ENCODE measurements around the gene UXS1. TPM values are rescaled to one million over a fixed set of nuclear protein-coding genes. Genes with fewer than 3 reads are reported as not detected.
"Not testable (repeated sequence)": the region's sequence is repeated elsewhere in the genome, so short reads cannot be mapped to it uniquely, and the experiment has no call there.

Gene UXS1
- total RNA-seq, 4 donors from 2014 or later, result 8.0 to 46.9 (median 18.4) TPM

DNA sequence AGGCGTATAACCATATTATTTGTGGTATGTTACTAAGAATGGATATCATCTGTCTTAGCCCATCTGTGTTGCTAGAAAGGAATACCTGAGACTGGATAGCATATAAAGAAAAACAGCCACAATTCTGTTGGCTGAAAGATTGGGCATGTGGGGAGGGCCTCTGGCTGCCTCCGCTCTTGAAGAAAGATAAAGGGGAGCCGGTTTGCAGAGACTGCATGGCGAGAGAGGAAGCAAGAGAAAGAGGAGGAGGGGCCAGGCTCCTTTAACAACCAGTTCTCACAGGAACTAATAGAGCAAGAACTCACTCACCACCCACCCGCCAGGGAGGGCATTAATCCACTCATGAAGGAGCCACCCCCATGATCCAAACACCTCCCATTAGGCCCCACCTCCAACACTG is 29.2 kb upstream of the UXS1 start:
- ATAC-seq, result no peak
- no peaks in the 10 kb centered on the region for H3K4me1 ChIP-seq
- H3K27me3 ChIP-seq, result no peaks in the 10 kb centered on the region
- no peak overlapping the region for H3K27ac ChIP-seq
- no peak overlapping the region for H3K4me3 ChIP-seq
- in situ Hi-C loops (cut with MboI; ENCODE audit: low sequenced_read_pairs in 4 of 4) (no loop called here), intact Hi-C loops (cut with DNase I; ENCODE audit: low total_unique reads) (no loop called here)
- no peaks in the 10 kb centered on the region for H3K9me3 ChIP-seq
- DNase-seq, result no peak
- TF ChIP-seq, protein P1, sequence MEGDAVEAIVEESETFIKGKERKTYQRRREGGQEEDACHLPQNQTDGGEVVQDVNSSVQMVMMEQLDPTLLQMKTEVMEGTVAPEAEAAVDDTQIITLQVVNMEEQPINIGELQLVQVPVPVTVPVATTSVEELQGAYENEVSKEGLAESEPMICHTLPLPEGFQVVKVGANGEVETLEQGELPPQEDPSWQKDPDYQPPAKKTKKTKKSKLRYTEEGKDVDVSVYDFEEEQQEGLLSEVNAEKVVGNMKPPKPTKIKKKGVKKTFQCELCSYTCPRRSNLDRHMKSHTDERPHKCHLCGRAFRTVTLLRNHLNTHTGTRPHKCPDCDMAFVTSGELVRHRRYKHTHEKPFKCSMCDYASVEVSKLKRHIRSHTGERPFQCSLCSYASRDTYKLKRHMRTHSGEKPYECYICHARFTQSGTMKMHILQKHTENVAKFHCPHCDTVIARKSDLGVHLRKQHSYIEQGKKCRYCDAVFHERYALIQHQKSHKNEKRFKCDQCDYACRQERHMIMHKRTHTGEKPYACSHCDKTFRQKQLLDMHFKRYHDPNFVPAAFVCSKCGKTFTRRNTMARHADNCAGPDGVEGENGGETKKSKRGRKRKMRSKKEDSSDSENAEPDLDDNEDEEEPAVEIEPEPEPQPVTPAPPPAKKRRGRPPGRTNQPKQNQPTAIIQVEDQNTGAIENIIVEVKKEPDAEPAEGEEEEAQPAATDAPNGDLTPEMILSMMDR (IDR thresholded peaks at IDR 0.05 in 4 of 5, conservative IDR thresholded peaks at IDR 0.05 in 1 of 5), result no peak
- no peak for TF ChIP-seq POLR2A (IDR thresholded peaks at IDR 0.05)
- H3K36me3 ChIP-seq, result no peaks in the 10 kb centered on the region

DNA sequence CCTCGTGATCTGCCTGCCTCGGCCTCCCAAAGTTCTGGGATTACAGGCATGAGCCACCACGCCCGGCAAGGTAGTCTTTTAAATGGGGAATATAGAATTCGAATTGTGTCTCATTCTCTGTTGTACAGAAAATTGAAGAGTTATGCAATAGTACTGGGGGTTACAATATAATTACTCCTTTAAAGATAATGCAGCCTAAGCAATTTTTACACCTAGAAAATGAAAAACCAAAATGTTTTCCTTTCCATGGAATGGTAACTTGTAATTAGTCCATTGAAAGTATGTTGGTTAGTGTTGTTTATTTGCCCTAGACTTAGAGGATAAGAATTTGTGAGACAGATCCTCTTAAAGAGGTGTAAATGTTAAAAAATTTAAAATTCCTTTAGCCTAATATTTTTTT is 28.0 kb upstream of the UXS1 start:
- H3K4me1 ChIP-seq; H3K27ac ChIP-seq; in situ Hi-C loops (cut with MboI; ENCODE audit: low sequenced_read_pairs in 4 of 4); H3K27me3 ChIP-seq; H3K4me3 ChIP-seq; ATAC-seq; H3K36me3 ChIP-seq; H3K9me3 ChIP-seq; intact Hi-C loops (cut with DNase I; ENCODE audit: low total_unique reads); DNase-seq: not testable (repeated sequence)

DNA sequence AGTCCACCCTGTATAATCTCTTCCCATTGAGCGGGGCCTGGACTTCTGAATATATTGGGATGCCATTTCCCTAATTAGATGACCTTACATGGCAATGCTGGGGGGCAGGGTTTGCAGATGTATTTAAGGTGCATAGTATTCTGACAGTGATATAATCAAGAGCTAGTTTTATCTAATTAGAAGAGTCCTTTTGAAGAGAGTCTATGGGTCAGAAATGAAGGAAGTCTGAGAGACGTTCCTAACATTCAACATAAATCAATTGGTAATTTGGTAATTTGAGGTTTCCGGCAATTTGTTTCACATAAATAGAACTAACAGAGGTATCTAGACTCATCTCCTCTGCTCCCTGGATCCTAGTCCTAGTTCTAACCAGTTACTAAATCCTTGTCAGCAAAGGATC is 25.7 kb upstream of the UXS1 start:
- intact Hi-C loops (cut with DNase I; ENCODE audit: low total_unique reads), result no loop called here
- in situ Hi-C loops (cut with MboI; ENCODE audit: low sequenced_read_pairs in 4 of 4), result no loop called here
- Histone ChIP-seq H3K4me1 (no peaks in the 10 kb centered on the region), H3K36me3 (no peaks in the 10 kb centered on the region), H3K4me3 (no peak overlapping the region), H3K9me3 (no peaks in the 10 kb centered on the region), H3K27me3 (no peaks in the 10 kb centered on the region), H3K27ac (no peak overlapping the region)
- TF ChIP-seq POLR2A (IDR thresholded peaks at IDR 0.05), result no peak
- TF ChIP-seq, protein P1 (IDR thresholded peaks at IDR 0.05 in 4 of 5, conservative IDR thresholded peaks at IDR 0.05 in 1 of 5), result no peak
- ATAC-seq (no peak), DNase-seq (no peak)

DNA sequence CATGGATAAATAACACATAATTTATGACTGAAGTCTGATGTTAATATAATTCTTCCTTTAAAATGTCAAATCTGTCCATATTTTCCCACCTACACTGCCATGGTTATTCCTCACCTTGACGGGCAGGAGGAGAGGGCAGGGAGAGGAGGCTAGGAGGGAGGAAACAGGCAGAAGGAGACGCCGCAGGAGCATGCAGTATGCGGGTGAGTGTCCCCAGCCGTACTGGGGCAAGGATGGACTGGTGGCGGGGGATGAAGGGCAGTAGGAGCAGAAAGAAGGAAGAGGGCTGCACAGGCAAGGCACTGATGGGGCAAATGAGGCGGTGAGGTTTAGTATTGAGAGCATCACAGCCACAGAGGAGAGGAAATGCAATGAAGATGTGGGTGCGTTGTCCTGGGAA is 25.1 kb upstream of the UXS1 start:
- in situ Hi-C loops (cut with MboI; ENCODE audit: low sequenced_read_pairs in 4 of 4); H3K4me1 ChIP-seq; H3K9me3 ChIP-seq; ATAC-seq; H3K36me3 ChIP-seq; H3K4me3 ChIP-seq; DNase-seq; intact Hi-C loops (cut with DNase I; ENCODE audit: low total_unique reads); H3K27ac ChIP-seq; H3K27me3 ChIP-seq: not testable (repeated sequence)

DNA sequence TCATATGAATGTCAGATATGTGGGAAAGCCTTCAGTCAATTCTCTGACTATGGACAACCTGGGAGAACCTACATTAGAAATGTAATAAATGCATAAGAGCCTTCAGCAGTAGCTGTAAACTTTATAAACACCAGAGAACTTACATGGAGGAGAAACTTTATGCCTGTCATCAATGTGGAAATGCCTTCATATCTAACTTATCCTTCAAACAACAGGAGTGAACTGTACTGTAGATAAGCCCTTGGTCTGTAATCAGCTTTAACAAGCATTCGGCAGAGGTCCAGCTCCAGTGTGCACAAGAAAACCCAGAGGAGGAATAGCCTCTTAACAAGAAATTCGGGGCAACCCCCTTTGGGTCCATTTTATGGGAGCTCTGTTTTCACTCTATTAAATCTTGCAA is 14.8 kb upstream of the UXS1 start:
- no peaks in the 10 kb centered on the region for H3K36me3 ChIP-seq
- in situ Hi-C loops (cut with MboI; ENCODE audit: low sequenced_read_pairs in 4 of 4), result no loop called here
- H3K27ac ChIP-seq, result no peak overlapping the region
- no peaks in the 10 kb centered on the region for H3K9me3 ChIP-seq
- intact Hi-C loops (cut with DNase I; ENCODE audit: low total_unique reads), result no loop called here
- TF ChIP-seq, protein P1 (IDR thresholded peaks at IDR 0.05 in 4 of 5, conservative IDR thresholded peaks at IDR 0.05 in 1 of 5), result no peak
- TF ChIP-seq POLR2A (IDR thresholded peaks at IDR 0.05), result no peak
- DNase-seq (no peak), ATAC-seq (no peak)
- H3K27me3 ChIP-seq, result no peaks in the 10 kb centered on the region
- no peaks in the 10 kb centered on the region for H3K4me1 ChIP-seq
- no peak overlapping the region for H3K4me3 ChIP-seq

DNA sequence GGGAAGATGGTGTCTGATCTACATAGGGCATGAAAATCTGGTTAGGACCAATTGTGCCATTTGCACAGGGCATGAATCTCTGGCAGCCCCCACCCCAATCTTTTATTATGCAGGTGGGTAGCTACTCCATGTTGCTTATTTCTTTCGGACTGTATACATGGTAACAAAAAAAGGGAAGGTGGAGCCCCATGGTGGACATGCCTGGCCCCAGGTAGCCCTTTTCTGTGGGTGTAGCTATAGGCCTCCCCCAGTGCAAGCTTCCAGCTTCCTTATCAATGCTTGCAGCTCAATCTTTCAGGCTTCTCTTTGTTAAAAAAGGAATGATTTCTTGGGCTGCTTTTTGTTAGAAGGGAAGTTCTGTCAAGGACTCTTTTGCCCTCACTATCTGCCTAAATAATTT is 14.3 kb upstream of the UXS1 start:
- no peak for ATAC-seq
- intact Hi-C loops (cut with DNase I; ENCODE audit: low total_unique reads) (no loop called here), in situ Hi-C loops (cut with MboI; ENCODE audit: low sequenced_read_pairs in 4 of 4) (no loop called here)
- no peaks in the 10 kb centered on the region for H3K4me1 ChIP-seq
- TF ChIP-seq, protein P1 (IDR thresholded peaks at IDR 0.05 in 4 of 5, conservative IDR thresholded peaks at IDR 0.05 in 1 of 5), result no peak
- no peak for TF ChIP-seq POLR2A (IDR thresholded peaks at IDR 0.05)
- no peaks in the 10 kb centered on the region for H3K9me3 ChIP-seq
- H3K27me3 ChIP-seq, result no peaks in the 10 kb centered on the region
- no peak overlapping the region for H3K4me3 ChIP-seq
- H3K36me3 ChIP-seq, result no peaks in the 10 kb centered on the region
- no peak overlapping the region for H3K27ac ChIP-seq
- DNase-seq, result no peak

Measured in gastrocnemius medialis (tissue), 4 donors.